ENCODE measurements around the gene NRIP1.
"Not testable (repeated sequence)": the region's sequence is repeated elsewhere in the genome, so short reads cannot be mapped to it uniquely, and the experiment has no call there.

Gene NRIP1

DNA sequence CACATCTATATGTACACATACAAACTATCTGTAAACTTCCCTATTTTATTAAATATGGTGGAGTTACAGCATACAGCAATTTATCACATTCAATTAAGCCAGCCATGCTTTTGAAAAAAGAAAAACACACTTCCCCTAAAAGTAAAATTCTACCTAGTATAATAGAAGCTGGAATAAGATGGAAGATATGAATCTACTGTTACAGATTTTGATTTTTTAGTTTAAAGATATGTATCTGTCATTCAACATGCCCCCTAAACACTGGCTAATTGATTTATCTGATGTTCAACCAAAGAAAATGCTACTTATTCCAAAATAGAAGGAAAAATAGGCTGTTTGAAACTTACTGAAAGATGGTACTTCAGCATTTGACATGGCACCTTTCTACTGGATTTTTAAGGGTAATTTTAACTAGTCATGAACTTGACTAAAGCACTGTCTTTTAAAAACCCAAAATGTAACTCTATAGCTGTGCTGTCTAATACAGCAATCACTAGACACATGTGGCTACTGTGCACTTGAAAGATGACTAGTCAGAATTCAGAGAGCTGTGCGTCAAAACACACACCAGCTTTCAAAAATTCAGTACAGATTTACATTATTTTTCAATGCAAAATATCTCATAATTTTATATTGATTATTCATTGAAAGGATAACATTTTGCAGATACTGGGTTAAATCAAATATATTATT is 25.0 kb downstream of the NRIP1 start:
- in situ Hi-C loops (cut with MboI; ENCODE audit: low sequenced_read_pairs) = no loop called here

DNA sequence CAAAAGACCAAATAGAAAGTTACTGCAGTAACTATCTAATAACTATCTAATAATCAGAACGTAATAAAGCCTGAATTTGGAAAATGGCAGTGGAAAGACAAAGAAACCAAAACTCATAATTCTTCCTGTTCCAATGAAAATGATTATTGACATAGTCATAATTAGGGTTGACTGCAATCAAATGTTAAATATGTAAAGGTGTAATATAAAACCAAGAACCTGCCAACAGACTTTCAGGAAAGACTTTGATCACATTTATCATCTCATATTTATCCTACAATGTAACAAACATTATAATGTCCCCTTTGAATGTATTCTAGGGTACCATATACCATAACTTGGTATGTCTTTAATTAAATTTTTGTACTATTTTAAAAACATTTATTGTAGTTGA is 26.9 kb downstream of the NRIP1 start:
- in situ Hi-C loops (cut with MboI; ENCODE audit: low sequenced_read_pairs) = no loop called here

GRCh38 chr21:15037095-15037899 is 27.5 kb downstream of the NRIP1 start:
- in situ Hi-C loops (cut with MboI; ENCODE audit: low sequenced_read_pairs) = no loop called here

DNA sequence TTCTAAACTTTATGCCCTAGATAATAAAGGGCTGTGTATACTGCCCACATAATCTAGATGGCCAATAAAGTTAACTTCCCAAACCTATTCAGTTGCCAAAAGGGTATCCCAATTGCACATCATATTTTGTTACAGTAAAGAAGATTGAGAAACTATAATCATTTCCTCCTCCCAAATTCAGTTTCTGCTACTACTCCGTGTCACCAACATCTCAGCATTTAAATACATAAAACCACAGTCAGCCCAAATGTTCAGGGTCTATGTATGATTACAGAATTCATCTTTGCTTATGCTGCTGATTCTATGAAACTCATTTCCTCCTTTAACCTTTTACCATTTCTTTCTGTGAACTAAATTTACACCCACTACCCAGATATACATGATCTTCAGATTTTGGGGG is 28.6 kb downstream of the NRIP1 start:
- in situ Hi-C loops (cut with MboI; ENCODE audit: low sequenced_read_pairs) = no loop called here

- in situ Hi-C loops (cut with MboI; ENCODE audit: low sequenced_read_pairs) = no loop called here
Measured at GRCh38 chr21:15034126-15034853, 30.5 kb downstream of the NRIP1 start.

- in situ Hi-C loops (cut with MboI; ENCODE audit: low sequenced_read_pairs) = no loop called here
Measured at GRCh38 chr21:15031790-15032357, 32.9 kb downstream of the NRIP1 start.

- in situ Hi-C loops (cut with MboI; ENCODE audit: low sequenced_read_pairs) = not testable (repeated sequence)
Measured at GRCh38 chr21:15031362-15031761, 33.4 kb downstream of the NRIP1 start.

- in situ Hi-C loops (cut with MboI; ENCODE audit: low sequenced_read_pairs) = not testable (repeated sequence)
Measured at GRCh38 chr21:15030861-15031260, 33.9 kb downstream of the NRIP1 start.

- in situ Hi-C loops (cut with MboI; ENCODE audit: low sequenced_read_pairs) = no loop called here
Measured at GRCh38 chr21:15029077-15029476, 35.7 kb downstream of the NRIP1 start.

GRCh38 chr21:15028186-15028585 is 36.6 kb downstream of the NRIP1 start:
- in situ Hi-C loops (cut with MboI; ENCODE audit: low sequenced_read_pairs) = no loop called here

- in situ Hi-C loops (cut with MboI; ENCODE audit: low sequenced_read_pairs) = no loop called here
Measured at GRCh38 chr21:15027056-15027455, 37.7 kb downstream of the NRIP1 start.

DNA sequence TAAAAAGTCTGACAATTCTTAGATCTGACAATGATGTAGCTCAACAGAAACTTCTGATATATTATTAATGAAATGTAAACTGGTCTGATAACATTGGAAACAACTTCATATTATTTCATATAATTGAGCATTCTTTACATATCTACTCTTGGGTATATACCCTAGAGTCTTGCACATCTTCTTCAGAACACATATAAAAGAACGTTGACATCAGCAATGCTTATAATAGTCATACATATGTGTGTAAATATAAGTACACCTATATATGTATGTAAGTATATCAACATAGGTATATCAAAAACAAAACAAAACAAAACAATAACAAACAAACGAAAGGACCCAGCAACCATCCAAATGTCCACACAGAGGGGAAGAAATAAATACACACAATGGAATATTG is 38.4 kb downstream of the NRIP1 start:
- in situ Hi-C loops (cut with MboI; ENCODE audit: low sequenced_read_pairs) = no loop called here

DNA sequence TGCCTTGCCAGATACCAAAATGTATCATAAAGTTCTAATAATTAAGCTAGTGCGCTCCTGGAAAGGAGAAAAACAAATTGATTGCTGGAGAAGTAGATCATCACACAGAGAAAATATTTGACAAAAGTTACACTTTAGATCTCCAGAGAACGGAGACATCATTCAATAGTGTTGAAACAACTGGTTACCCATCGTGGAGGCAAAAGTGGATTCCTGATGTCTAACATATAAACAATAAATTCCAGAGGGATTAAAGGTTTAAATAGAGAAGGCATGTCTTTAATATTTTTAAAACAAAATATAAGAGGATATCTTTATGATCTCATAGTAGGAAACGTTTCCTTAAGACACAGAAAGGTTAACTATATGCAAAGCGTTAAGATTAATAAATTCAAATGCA is 41.0 kb downstream of the NRIP1 start:
- in situ Hi-C loops (cut with MboI; ENCODE audit: low sequenced_read_pairs) = no loop called here

GRCh38 chr21:15022608-15023261 is 42.1 kb downstream of the NRIP1 start:
- in situ Hi-C loops (cut with MboI; ENCODE audit: low sequenced_read_pairs) = no loop called here

DNA sequence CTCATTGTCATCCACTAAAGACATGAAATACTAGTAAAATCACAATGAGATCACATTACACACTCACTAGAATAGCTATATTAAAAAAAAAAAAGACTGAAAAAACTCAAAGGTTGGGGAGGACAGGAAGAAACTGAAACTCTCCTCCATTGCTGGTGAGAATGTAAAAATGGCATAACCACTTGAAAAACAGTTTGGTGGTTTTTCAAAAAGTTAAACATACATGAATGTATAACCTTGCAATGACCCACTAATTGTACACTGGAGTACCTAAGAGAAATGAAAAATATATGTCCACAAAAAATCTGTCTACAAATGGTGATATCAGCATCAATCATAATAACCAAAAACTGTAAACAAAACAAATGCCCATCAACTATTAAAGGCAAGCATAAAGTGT is 44.0 kb downstream of the NRIP1 start:
- in situ Hi-C loops (cut with MboI; ENCODE audit: low sequenced_read_pairs) = no loop called here

DNA sequence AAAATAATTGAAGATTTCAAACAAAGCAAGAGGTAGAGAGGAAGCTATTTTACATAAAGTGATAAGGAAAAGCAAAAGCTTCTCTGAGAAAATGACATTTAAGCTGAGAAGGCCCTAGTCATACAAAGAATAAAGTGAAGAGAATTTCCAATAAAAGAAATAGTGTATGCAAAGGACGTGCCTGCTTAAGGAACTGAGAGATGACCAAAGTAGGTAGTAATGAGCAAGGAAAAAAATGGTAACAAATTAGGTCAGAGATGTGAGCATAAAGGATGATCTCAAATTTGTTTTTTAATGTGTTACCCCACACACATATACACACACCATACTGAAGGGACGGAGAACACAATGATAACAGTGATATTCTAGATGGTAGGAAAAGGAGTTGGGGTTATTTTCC is 46.4 kb downstream of the NRIP1 start:
- in situ Hi-C loops (cut with MboI; ENCODE audit: low sequenced_read_pairs) = no loop called here

GRCh38 chr21:15015622-15016471 is 49.0 kb downstream of the NRIP1 start:
- in situ Hi-C loops (cut with MboI; ENCODE audit: low sequenced_read_pairs) = no loop called here

GRCh38 chr21:15014221-15014620 is 50.6 kb downstream of the NRIP1 start:
- in situ Hi-C loops (cut with MboI; ENCODE audit: low sequenced_read_pairs) = no loop called here

- in situ Hi-C loops (cut with MboI; ENCODE audit: low sequenced_read_pairs) = no loop called here
Measured at GRCh38 chr21:15011967-15012366, 52.8 kb downstream of the NRIP1 start.

DNA sequence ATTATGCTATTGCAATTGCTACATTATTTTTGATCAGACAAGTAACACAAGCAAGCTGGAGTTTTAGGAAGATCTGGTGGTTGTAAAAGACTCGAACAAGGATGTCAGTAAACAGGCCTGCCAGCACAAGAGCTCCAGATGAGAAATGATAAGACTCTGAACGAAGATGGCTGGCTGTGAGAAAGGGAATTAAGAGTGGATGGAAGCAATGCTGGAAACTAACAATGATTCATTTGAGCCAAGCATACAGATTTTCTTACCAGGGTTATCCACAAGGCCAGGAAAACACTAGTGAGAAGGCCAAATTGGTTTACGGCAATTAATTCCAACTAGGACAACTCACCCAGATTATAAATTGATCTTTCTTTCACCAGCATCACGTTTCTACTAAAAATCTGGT is 54.2 kb downstream of the NRIP1 start:
- in situ Hi-C loops (cut with MboI; ENCODE audit: low sequenced_read_pairs) = no loop called here

Measured in hTERT RPE-1 (cell line).